Fibroblast of villous mesenchyme (primary cell): Measurements from ENCODE around the gene CHD2. TPM values are rescaled to one million over a fixed set of nuclear protein-coding genes. Genes with fewer than 3 reads are reported as not detected.
A peak's percentile ranks its signal among the peaks of the same experiment; 100 is the strongest.

Source experiments
- DNase-seq: peaks from one replicate; pipeline ENCODE4 v3.0.0-alpha.2; 2010; ENCODE audit warnings: low read depth
- H3K4me3 ChIP-seq: 2 replicates; pipeline ENCODE4 v1.5.1; 2011; ENCODE audit warnings: low read depth, mild to moderate bottlenecking, low read length
- total RNA-seq: library from RNA; depleted of rRNA; stranded (reverse); fragments of >200 nt; gene quantifications from 2 replicates; pipeline ENCODE4 v1.2.3, GENCODE V29; 2012
- TF ChIP-seq, protein P1 (sequence below): IDR thresholded peaks from 2 replicates; pipeline ENCODE4 v1.5.1; 2012; ENCODE audit warnings: low read depth, mild to moderate bottlenecking, low read length; ENCODE audit not compliant: insufficient read depth

CHD2 gene
- total RNA-seq, 1 donor, result 102 TPM

GRCh38 chr15:92881802-92882696, 18.1 kb upstream of the CHD2 start:
- peak overlapping the region; percentile 49 for H3K4me3 ChIP-seq
- DNase-seq, result peak; percentile 100
- TF ChIP-seq, protein P1, sequence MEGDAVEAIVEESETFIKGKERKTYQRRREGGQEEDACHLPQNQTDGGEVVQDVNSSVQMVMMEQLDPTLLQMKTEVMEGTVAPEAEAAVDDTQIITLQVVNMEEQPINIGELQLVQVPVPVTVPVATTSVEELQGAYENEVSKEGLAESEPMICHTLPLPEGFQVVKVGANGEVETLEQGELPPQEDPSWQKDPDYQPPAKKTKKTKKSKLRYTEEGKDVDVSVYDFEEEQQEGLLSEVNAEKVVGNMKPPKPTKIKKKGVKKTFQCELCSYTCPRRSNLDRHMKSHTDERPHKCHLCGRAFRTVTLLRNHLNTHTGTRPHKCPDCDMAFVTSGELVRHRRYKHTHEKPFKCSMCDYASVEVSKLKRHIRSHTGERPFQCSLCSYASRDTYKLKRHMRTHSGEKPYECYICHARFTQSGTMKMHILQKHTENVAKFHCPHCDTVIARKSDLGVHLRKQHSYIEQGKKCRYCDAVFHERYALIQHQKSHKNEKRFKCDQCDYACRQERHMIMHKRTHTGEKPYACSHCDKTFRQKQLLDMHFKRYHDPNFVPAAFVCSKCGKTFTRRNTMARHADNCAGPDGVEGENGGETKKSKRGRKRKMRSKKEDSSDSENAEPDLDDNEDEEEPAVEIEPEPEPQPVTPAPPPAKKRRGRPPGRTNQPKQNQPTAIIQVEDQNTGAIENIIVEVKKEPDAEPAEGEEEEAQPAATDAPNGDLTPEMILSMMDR, result no peak

DNA sequence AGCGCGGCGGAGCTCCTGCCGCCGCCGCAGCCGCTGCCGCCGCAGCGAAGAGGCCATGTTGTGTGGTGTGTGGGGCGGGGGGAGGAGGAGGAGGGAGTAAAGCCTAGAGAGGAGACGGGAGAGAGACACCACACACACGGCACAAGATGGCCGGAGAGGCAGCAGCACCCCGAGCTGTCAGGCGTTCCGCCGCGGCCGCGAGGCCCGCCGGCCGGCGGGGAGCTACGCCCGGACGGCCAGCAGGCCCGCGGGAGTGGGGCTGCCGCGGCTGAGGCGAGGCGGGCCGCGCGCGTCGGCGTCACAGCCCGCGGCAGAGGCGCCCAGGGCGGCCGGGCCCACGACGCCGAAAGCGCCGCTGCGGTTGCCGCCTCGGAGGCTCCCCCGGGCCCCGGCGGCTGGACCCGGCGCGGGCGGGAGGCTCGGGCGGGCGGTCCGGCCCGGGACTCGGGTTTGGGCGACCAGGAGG, 17.4 kb upstream of the CHD2 start:
- TF ChIP-seq, protein P1, result no peak
- no peak for DNase-seq

DNA sequence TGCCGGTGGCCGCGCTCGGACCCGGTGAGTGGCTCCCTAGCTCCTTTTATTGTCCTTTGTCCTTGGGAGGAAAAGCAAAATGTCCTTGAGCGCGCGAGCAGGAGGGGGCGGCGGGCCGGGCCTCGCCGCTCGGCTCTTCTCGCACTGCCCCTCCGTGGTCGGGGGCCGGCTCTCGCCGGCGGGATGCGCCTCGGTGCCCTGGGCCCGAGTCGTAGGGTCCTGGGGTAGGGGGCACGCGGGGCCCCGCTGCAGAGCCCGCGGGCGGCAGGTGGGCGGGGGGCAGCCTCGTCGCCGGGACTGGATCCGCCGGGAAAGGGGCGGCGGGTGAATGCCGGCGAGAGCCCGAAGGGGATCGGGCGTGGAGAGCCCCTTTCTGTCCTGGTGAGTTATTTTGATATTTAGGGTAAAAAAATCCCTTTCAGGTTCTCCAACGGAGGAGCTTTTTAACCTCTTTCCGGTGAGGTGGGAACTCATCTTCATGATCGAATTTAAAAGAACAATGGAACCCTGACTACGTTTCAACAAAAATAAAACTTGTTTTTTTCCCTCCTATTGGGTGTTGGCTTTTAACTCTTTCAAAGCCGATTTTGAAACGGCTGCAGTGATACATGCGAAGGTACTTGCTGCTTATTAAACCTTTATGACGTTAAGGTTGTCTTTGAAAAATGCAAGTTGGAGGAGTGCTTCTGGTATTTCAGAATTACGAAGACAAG, 16.8 kb upstream of the CHD2 start:
- TF ChIP-seq, protein P1, result no peak
- peak overlapping the region; percentile 94 for H3K4me3 ChIP-seq
- DNase-seq, result peak; percentile 67

More for the DNA sequence above, 17.4 kb upstream of the CHD2 start:
- H3K4me3 ChIP-seq, result peak overlapping the region; percentile 94

GRCh38 chr15:92883876-92884435, 16.2 kb upstream of the CHD2 start:
- DNase-seq, result no peak
- H3K4me3 ChIP-seq, result peak overlapping the region; percentile 94
- TF ChIP-seq, protein P1, result no peak

DNA sequence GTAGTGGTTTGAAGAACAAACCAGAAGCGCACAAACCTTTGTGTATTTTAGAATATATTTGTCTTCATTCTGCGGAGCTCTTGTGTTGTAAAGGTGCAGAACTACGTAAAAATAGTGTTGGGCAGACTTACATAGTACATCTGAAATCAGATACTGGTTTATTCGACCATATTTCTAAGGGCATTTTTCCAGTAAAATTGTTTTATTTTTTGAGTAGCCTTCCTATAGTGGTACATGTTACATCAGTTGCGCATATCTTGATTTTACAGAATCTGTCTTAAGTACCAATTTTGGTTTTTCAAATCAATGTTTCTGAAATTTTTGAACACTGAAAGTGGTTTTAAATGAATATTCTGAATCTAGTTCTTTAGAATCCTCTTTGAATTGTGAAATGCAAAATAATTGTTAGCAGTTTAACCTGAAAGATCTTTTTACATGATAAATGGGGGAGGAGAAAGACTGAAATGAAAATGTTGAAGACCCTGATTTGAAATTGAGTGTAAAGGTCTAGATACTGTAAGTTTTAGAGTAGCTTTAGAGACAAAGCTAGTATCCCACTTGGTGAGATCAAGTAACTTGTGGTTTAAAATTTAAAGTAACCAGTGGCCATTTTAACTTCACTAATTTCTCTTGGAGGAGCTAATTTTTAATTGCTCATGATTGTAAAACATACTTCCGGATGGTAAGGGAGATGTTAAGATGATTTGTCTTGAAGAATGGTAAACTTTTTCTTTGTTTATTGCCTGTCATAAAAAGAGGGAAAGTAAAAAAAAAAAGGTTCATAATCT, 15.5 kb upstream of the CHD2 start:
- TF ChIP-seq, protein P1, result no peak
- DNase-seq, result peak; percentile 49

More for the DNA sequence above, 15.5 kb upstream of the CHD2 start:
- peak overlapping the region; percentile 94 for H3K4me3 ChIP-seq
